Measurements from ENCODE around the gene SCUBE3. TPM values are rescaled to one million over a fixed set of nuclear protein-coding genes. Genes with fewer than 3 reads are reported as not detected.

The SCUBE3 gene
- total RNA-seq, 1 donor from 2014 or later = 2.4 TPM

DNA sequence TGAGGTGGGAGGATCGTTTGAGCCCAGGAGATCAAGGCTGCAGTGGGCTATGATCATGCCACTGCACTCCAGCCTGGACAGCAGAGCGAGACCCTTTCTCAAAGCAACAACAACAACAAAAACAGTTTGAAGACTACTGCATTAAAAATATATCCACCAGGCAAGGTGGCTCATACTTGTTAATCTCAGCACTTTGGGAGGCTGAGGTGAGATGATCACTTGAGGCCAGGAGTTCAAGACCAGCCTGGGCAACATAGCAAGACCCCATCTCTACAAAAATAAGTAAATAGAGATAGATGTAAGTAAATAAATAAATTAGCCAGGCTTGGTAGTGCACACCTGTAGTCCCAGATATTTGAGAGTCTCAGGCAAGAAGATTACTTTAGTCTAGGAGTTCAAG is 58.2 kb downstream of the SCUBE3 start:
- DNase-seq = no peak

DNA sequence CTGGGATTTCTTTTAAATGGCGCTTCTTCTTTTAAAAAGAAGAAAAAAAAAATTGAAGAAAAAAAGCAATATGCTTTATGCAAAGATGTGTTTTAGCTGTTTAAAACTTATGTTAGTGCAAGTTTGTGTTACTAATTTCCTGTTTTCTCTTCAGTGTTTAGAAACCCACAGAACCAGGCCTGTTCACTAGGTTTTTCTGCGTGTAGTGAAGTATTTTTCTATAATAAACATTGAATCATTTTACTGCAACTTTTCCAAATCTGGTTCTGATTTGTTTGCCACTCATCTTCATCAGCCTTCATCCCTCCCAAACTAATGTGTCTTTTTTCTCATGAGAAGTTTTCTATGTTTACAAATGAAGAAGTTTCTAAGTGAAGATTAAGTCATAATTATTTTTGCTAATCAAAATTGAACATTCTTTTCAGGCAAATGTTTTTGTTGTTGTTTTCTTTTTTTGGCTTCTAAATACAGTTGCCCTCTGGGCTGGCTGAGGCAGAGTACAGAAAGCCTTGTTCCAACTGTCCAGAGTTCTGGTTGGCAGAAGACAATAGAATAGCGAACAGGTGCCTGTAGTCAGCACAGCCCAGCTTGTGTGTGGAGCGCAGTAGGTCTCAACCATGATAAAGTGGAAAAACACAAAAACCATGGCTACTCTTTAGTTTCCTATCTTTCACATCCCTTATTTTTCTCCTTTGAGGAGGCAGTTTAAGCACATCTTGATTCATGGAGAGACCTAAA is 60.2 kb downstream of the SCUBE3 start:
- no peak for DNase-seq

DNA sequence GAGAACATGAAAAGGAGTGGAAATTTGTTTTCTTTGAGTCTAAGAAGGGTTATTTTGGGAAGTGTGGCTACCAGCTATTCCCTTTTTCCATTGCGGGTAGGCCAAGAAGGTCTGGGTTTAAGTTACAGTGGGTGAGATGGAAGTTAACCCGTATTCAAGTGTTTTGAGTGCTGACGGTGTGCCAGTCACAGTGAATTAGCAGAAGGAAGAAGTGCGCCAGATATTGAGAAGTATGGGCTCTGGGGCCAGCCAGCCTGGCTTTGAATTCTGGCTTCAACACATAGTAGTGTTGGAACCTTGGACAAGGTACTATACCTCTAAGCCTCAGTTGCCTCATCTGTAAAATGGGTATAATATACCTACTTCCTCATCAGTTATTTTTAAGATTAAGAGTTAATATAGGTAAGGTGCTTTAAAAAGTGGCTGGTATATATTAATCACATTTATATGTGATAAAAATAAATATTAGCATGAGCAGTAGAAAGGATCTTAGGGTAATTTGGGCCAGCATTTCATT is 62.0 kb downstream of the SCUBE3 start:
- no peak for DNase-seq

- DNase-seq = no peak
These were observed 65.0 kb downstream of the SCUBE3 start for GRCh38 chr6:35278708-35279107.

DNA sequence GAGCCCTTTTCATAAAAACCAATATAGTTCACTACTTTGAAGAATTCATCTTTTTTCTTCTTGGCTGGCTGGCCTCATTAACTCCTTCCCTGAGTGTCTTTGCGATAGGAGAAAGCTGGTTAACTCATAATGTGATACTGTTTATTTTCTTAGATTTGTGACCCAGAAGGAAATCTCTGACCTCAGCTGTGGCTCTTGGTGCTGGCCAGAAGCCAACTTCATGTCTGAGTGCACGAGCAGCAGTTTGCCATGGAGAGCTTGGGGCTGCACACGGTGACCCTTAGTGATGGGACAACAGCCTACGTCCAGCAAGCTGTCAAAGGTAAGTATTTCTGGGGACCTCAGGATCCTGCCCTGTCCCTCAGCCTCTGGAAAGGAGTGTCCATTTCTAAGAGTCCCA is 67.1 kb downstream of the SCUBE3 start:
- no peak for DNase-seq

- DNase-seq = no peak
These were observed 68.7 kb downstream of the SCUBE3 start for GRCh38 chr6:35282472-35282871.

GRCh38 chr6:35283361-35283760 is 69.6 kb downstream of the SCUBE3 start:
- DNase-seq = no peak

- DNase-seq = no peak
These were observed 74.1 kb downstream of the SCUBE3 start for GRCh38 chr6:35287671-35288396.

- DNase-seq = no peak
These were observed 75.1 kb downstream of the SCUBE3 start for GRCh38 chr6:35288834-35289233.

DNA sequence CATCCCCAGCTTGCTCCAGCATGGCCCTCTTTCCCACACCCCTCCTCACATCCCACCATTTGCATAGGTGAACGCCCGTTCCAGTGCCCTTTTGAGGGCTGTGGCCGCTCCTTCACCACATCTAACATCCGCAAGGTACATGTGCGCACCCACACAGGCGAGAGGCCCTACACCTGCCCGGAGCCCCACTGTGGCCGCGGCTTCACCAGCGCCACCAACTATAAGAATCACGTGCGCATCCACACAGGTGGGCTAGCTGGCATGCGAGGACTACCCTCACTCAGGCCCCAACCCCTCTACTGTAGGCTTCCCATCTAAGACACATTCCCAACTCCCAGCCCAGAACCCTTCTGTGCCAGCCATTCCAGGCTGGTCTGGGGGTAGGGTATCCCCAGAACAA is 77.7 kb downstream of the SCUBE3 start:
- no peak for DNase-seq

- no peak for DNase-seq
These were observed 78.7 kb downstream of the SCUBE3 start for GRCh38 chr6:35292494-35292893.

DNA sequence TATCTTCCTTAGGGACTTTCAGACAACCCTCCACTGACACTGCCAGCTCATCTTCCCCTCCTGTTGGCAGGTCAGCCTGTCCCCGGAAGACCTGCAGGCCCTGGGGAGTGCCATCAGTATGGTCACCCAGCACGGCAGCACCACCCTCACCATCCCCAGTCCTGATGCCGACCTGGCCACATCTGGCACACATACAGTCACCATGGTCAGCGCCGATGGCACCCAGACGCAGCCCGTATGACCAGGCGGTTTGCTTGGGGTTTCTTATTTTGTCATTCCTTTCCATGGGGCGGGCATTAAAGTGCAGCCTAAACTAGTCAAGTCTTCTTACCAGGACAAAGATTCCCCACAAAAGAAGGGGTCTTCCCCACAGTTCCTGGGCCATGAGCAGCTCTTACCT is 79.9 kb downstream of the SCUBE3 start:
- DNase-seq = no peak

- DNase-seq = no peak
These were observed 80.7 kb downstream of the SCUBE3 start for GRCh38 chr6:35294308-35294945.

GRCh38 chr6:35295036-35295435 is 81.3 kb downstream of the SCUBE3 start:
- DNase-seq = no peak

GRCh38 chr6:35295521-35296315 is 82.0 kb downstream of the SCUBE3 start:
- no peak for DNase-seq

DNA sequence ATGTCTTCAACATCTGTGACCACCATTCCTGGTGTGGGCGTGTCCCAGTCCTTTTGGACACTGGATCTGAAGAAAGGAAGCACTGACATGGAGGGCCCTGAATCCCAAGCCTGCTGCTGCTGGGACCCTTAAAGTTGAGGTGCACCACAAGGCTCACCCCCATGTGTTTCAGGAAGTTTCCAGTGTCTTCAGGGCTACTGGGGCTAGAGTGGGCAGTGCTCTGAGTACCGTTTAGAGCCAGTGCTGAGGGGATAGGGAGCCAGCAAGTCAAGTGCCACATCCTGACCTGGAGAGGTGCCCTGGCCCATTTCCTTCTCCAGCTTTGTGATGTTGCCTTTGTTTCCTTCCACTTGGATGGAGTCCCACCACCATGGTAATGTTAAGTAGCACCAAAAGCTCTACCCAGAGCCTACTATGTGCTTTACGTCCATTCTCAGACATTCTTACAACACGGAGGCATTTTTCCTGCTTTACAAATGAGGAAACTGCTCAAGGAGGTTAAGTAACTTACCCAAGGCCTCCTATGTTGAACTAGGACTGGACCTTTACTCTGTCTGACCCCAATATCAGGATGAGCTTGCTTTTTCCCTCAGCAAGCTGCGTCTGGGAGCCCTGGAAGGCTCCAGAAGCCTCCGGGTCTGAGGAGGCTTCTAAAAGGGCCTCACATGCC is 83.3 kb downstream of the SCUBE3 start:
- no peak for DNase-seq

- peak; percentile 44 for DNase-seq
These were observed 84.1 kb downstream of the SCUBE3 start, which contains the start of gene DEF6 for GRCh38 chr6:35297601-35298481. DEF6 (plus strand) TSS chr6:35297818; CDS start chr6:35297857, 39 bp downstream.

GRCh38 chr6:35298625-35299140 is 84.9 kb downstream of the SCUBE3 start:
- no peak for DNase-seq

GRCh38 chr6:35299674-35300073 is 85.9 kb downstream of the SCUBE3 start:
- DNase-seq = no peak

DNA sequence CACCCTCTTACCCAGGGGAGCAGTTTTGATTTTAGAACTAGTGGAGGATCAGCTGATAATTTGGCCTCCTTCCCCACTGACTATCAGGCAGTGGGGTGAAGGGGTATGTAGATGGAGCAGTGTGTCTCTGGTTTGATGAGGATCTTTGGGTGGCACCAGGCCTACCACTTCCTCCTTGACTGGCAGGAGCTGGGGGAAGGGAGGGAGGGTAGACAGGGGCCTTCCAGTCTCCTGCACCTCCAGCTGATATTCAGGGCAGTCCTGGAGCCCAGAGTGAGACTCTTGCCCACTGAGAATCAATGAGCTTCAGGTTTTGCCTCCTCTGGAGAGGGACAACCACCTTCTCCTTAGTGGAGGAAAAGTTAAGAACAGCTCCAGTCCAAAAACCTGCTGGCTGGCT is 87.1 kb downstream of the SCUBE3 start:
- no peak for DNase-seq
